GM18951 (cell line): Measurements from ENCODE around the gene ASCL5.

ENCODE experiments used
- POLR2A ChIP-seq: IDR thresholded peaks from 4 replicates; pipeline ENCODE4 v1.6.1; 2011; ENCODE audit warnings: mild to moderate bottlenecking; ENCODE audit not compliant: insufficient read length, insufficient read depth; ENCODE audit errors: extremely low read depth
- in situ Hi-C: fragments of 300-500 bp; cut with MboI; formaldehyde crosslinking; loops from one replicate; pipeline ENCODE4 v1.12.0; 2022; ENCODE audit warnings: low sequenced_read_pairs, mixed read lengths, inconsistent platforms; ENCODE audit not compliant: unreplicated experiment

Gene ASCL5

DNA sequence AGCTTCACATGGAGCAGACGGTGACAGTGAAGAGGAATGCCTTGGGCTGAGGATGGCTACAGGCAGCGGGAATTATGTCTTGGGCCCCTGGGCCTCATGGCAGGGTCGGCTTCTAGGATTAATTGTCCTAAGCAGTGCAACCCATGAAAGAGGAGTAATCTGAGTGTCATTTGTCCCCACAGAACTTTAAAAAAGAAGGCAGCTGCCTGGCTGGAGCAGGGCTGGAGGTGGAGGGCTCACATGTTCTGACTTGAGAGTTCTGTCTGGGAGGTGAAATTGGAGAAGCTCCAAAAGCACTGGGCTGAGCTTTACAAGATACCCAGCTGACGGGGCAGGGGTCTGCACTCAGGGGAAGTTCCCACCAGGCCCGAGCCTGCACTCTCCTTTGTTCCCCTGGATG, 37.4 kb downstream of the ASCL5 start:
- no peak for TF ChIP-seq POLR2A
- in situ Hi-C loops = no loop called here

DNA sequence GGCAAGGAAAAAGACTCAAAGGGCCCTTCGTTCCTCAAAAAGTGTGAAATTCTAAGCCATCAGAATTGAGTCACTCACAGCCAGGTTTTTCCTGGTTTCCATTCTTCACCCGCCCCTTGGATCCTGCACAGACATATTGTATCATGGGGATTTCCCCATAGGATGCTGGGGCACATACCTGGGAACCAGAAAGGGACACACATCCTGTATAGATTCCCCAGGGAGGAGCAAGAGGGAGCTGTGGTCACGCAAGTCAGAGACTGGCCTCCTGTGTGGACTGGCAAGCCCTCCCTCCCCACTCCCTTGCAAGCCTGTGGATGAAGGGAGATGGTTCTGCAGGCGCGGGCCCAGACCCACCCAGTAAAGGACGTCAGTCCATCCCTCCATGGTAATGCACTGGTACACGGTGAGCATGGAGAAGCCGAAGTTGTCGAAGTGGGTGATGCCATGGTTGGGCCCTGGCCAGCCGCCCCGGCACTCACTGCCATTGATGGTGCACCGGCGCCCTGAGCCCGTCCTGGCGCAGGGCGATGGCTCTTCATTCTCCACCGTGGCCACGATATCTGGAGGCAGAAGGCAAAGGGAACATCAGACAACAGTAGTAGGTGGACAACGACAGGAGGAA, 38.0 kb downstream of the ASCL5 start:
- in situ Hi-C loops = no loop called here
- no peak for TF ChIP-seq POLR2A

DNA sequence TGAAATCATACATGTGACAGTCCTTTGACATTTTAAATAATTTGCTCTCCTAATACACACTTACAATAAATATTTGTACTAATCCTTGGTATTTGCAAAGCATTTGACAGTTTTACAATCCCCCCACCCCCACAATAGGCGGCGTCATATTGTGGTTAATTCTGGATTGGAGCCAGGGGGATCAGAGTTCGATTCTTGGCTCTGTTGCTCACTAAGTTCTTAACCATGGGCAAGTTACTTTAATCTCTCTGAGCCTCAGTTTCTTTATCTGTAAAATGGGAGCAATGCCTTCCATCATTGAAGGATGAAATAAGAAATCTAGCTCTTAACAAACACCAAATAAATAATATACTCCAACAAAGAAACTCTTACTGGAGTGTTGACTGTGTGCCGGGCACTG, 38.6 kb downstream of the ASCL5 start:
- in situ Hi-C loops = no loop called here
- no peak for TF ChIP-seq POLR2A

DNA sequence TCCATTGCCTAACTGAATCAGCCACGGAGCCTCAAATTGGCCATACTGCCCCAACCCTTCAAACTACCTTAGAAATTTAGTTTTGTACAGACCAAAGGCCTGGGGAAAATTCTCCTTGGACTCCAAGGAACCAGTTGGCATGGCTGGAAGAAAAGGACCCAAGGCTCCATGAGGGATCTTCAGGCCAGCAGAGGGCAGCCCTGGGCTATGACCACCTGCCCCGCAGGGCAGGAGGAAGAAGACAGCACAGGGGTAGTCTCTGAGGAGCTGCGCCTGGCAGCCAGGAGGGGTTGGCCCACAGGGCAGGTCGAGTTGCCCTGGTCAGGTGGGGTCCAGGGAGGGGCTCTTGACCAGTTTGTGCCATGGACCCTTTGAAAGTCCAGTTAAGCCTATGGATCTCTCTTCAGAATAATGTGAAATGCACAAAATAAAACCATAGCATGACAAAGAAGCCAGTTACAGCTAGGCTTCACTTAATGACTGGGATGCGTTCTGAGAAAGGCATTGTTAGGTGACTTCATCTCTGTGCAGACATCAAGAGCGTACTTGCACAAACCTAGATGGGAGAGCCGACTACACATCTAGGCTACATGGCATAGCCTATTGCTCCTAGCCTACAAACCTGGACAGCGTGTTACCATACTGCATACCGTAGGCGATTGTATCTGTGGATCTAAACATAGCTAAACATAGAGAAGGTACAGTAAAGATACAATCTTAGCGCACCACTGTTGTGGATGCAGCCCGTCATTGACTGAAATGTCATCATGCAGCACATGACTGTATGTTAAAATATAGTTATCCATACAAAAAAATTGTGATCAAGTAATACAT, 40.9 kb downstream of the ASCL5 start:
- no peak for TF ChIP-seq POLR2A
- in situ Hi-C loops = no loop called here

DNA sequence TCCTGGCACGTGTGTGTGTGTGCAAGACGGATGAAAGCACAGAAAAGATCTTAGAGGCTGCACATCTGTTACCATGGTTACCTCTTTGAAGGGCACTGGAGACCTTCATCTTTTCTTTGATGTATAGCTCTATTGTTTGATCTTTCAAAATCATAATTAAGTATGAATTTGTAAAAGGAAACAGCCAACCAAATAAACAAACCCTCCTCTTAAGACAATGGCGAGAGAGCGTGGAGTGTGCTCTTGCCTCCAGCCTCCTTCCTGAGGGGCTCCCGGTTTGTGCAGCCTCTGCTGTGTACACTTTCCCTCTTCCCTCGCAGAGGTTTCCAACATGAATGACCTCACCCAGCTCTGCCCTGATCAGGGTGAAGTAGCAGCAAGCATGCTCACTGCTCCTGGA, 42.7 kb downstream of the ASCL5 start:
- in situ Hi-C loops = no loop called here
- TF ChIP-seq POLR2A = no peak

- in situ Hi-C loops = no loop called here
These were observed 43.2 kb downstream of the ASCL5 start for GRCh38 chr1:201083741-201084140.

GRCh38 chr1:201080135-201080534, 46.8 kb downstream of the ASCL5 start:
- TF ChIP-seq POLR2A = no peak
- in situ Hi-C loops = no loop called here

More at GRCh38 chr1:201083741-201084140, 43.2 kb downstream of the ASCL5 start:
- TF ChIP-seq POLR2A = no peak

DNA sequence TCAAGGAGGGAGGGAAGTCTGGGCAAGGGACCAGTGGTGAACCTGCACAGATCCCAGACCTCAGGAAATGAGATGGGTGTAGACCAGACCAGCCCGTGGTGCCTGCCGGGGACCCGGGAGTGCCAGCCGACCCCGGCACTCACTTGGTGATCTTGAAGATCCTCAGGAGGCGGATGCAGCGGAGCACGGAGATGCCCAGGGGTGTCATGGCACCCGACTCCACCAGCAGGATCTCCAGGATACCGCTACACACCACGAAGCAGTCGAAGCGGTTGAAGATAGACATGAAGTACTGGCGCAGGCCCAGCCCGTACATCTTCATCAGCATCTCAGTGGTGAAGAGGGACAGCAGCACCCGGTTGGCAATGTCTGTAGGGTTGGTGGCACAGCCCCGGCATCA, 49.2 kb downstream of the ASCL5 start:
- no peak for TF ChIP-seq POLR2A
- in situ Hi-C loops = no loop called here

- TF ChIP-seq POLR2A = no peak
- in situ Hi-C loops = no loop called here
These were observed 49.9 kb downstream of the ASCL5 start for GRCh38 chr1:201077116-201077515.

GRCh38 chr1:201076092-201076491, 50.9 kb downstream of the ASCL5 start:
- no peak for TF ChIP-seq POLR2A
- in situ Hi-C loops = no loop called here

DNA sequence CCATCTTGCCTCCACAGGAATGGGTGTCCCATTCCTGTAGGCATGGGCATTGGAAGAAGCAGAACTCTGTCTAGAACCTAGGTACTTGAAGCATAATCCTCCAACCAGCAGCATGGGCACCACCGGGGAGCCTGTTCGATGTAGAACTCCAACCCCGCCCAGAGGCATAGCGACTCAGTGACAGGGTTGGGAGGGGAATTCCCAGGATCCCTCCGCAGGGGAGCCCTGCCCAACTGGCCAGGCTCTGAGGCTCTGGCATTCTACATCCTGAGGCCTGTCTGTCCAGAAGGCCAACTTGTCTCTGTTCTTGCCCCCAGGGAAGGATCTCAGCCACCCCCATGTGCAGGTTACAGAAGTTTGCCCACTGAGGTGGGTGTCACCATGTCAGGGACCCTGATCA, 53.0 kb downstream of the ASCL5 start:
- in situ Hi-C loops = no loop called here
- TF ChIP-seq POLR2A = no peak

- TF ChIP-seq POLR2A = no peak
- in situ Hi-C loops = no loop called here
These were observed 54.1 kb downstream of the ASCL5 start for GRCh38 chr1:201072922-201073321.

- TF ChIP-seq POLR2A = no peak
- in situ Hi-C loops = no loop called here
These were observed 54.8 kb downstream of the ASCL5 start for GRCh38 chr1:201072149-201072548.

DNA sequence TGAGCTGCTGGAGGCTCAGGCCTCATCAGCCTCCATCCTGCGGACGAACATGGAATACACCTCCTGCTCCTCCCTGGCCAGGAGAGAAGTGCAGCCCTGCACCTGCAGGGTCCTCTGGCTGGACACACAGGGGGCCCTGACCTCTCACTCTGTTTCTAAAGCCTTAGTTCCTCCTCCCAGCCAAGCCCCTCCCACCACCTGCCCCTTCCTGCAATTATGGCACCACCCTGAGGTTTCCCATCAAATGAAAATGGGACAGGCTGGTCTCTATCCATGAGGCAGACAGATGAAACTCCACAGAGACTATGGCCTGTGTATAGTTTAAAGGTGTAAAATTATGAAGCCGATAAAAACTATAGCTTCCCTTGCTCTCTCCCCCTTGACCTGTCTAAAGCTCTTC, 57.3 kb downstream of the ASCL5 start:
- in situ Hi-C loops = no loop called here
- TF ChIP-seq POLR2A = no peak
